ENCODE measurements around the gene GATAD1. TPM values are rescaled to one million over a fixed set of nuclear protein-coding genes. Genes with fewer than 3 reads are reported as not detected.

The GATAD1 gene
- total RNA-seq, 1 experiment from 2014 or later = 59.2 TPM

GRCh38 chr7:92508946-92509345 lies 61.7 kb downstream of the GATAD1 start:
- DNase-seq (ENCODE audit: low read depth, low spot score) = no peak
- in situ Hi-C loops (cut with HindIII; ENCODE audit: low pct_unique_long_range_greater_than_20kb, low sequenced_read_pairs) = no loop called here

Other genes with a start within 250 kb of the GATAD1 start
- 59.3 and 69.6 TPM in 2 replicates for gene KRIT1, start 201.6 kb upstream of the GATAD1 start, total RNA-seq (2014; rRNA removed; shearing (Covaris generic))
- gene ANKIB1, start 201.5 kb upstream of the GATAD1 start, total RNA-seq (2014; rRNA removed; shearing (Covaris generic)) = 35.4 and 37.7 TPM in 2 replicates
- not detected in 2 replicates for gene ERVW-1, start 30.5 kb downstream of the GATAD1 start, total RNA-seq (2014; rRNA removed; shearing (Covaris generic))
- 24.8 and 27.6 TPM in 2 replicates for gene PEX1, start 81.0 kb downstream of the GATAD1 start, total RNA-seq (2014; rRNA removed; shearing (Covaris generic))
- 22.3 and 22.4 TPM in 2 replicates for gene RBM48, start 81.3 kb downstream of the GATAD1 start, total RNA-seq (2014; rRNA removed; shearing (Covaris generic))
- 23.0 and 23.6 TPM in 2 replicates for gene FAM133B, start 142.9 kb downstream of the GATAD1 start, total RNA-seq (2014; rRNA removed; shearing (Covaris generic))